Raji (cell line): ENCODE data around the gene CACNA2D3.

ENCODE experiments used
- POLR2A ChIP-seq: IDR thresholded peaks from 2 replicates; pipeline ENCODE4 v1.6.1; 2011; ENCODE audit warnings: low read depth, low read length, control low read depth; ENCODE audit not compliant: insufficient read depth

Gene CACNA2D3

DNA sequence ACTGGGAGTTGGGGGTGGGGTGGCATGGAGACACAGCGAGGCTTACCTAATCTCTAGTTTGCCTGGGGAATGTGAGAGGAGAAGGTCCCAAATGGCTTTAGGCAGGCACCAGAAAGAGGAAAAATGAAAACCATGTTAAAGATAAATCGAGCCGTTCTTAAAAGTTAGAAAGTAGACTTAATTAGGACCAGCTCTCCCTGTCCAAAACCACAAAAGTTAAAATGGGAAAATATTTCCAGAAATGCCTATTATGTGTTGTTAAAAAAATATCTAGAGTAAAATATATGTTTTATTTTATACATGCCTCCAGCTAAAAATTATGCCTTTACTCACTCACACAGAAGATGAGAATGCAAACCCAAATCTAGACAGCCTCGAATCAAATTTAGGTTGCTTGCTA is 755.4 kb downstream of the CACNA2D3 start:
- TF ChIP-seq POLR2A, result no peak

DNA sequence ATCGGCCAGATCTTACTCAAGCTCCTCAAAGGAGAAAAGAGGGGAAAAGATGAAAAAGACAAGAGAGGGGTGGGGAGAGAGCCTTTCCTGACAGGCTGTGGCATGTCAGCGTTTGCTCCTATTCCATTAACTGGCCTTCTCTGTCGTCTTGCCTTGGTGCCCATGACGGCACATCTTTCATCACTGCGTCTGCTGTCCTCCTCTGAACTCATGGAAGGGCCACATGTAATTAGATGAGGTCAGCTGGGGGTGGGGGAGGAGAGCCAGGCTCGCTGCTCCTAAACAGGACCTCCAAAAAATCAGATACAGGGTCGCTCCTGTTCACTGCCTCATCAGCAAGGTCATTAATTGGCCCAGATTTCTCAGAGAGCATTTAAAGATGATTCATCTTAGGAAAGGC is 755.8 kb downstream of the CACNA2D3 start:
- no peak for TF ChIP-seq POLR2A

DNA sequence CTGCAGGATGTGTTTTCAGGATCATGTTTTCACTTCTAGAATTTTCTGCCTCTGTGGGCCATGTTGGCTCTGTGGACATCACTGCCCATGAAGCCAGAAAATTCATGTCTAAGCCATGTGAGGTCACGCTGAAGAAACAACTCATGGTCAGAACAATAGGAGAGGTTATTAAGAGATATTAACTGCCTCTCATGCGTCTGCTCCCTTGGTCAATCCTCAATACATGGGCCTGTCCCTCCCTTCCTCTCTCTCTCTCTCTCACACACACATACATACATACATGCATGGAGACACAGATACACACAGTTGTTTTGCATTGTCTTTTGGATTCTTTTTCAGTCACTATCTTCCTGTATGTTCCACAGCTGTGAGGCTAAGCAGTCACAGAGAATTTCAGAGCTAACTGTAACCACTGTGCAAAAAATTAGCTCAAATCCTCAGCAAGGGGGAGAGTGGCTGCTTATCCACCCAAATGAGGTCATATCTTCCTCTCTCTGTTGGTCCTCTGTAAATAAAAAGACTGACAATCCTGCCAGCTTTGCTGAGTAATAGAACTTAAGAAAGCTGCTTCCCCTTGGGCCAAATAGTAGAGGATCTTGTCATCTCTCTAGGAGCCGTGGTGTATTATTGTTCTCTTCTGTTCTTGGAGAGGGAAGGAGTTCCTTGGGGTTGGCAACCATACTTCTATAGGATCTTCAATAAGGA is 759.9 kb downstream of the CACNA2D3 start:
- TF ChIP-seq POLR2A, result no peak

DNA sequence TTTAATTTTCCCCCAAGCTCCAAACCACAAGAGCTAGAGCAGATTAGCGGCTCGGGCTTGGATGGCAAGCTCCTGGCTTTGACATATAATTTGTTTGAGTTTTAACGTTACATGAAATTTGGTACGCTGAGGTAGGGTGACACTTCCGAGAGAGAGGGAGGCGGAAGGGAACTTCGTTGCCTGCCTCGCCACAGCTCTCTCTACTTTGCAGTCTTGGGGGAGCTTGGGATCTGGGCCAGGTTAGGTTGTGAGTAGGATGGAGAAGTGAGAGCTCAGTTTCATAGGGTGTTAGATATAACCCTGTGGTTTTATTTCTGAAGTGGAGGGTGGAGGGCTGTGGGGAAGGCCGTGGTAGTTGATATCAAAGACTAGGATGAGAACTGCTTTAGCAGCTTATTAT is 765.8 kb downstream of the CACNA2D3 start:
- no peak for TF ChIP-seq POLR2A

DNA sequence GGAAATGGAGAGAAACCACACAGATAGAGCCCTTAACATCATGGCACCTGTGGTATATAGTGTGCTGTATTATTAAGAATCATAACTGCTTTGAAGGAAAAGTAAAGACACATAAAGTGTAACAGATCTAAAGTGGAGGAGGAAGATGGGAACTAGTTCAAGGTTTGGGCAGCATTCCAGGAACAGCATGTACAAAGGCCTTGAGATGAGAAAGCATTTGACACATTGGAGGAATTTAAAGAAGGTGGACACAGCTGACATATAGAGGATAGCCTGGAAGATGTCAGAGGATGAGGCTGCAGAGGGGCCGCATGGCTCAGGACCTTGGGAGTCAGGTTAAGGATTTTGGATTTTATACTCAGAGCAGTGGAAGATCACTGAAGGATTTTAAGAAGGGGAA is 766.5 kb downstream of the CACNA2D3 start:
- TF ChIP-seq POLR2A, result no peak

DNA sequence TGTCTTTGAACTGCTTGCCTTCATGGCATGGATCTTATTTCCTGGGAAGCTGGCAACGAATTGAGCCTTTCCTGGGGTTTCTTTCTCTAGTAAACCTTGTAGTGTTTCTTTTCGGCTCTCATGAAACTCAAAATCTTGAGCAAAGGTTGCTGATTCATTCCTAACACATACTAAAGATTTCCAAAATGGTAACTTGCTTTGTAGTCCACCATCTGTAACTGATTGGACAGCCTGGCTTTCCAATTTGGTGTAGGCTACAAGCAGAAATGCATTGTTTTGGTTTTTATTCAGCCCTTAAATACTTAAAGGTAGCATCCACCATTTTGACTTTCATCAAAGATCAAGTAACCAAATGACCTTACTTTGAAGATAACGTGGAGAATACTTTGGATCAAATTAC is 767.4 kb downstream of the CACNA2D3 start:
- TF ChIP-seq POLR2A, result no peak

DNA sequence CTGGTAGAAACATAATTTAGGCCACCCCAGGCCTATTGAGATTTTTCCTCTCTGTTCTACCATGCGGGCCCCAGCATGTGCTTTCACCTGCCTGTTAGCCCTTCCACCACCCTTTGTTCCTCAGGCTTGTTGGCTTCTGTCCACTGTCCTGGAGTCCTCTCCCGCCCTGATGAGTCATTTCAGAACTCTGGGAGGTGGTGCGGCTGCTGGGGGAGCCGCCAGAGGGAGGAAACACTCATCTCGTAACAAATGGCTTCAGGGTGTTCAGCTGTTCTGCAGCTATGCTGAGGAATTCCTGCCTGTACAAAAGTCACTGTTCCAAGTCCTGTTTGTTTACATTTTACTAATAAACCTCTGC is 769.2 kb downstream of the CACNA2D3 start:
- TF ChIP-seq POLR2A, result no peak

DNA sequence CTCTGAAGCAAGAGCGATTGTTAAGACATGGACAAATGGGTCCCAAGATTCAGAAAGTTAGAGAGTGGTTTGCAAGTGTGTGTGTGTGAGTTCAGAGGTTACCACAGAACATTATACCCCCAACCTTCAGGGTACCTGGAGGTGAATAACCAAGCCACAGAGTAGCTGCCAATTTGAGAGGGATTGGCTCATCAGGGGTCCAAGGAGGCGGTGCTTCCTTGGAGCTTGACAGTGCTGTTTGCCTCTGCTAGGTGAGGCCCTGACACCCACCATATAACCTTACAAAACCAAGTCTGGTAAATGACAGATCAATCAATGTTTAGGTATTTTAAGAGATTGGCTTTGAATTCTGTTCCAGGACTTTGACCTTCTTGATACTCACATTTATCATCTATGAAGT is 769.8 kb downstream of the CACNA2D3 start:
- TF ChIP-seq POLR2A, result no peak

DNA sequence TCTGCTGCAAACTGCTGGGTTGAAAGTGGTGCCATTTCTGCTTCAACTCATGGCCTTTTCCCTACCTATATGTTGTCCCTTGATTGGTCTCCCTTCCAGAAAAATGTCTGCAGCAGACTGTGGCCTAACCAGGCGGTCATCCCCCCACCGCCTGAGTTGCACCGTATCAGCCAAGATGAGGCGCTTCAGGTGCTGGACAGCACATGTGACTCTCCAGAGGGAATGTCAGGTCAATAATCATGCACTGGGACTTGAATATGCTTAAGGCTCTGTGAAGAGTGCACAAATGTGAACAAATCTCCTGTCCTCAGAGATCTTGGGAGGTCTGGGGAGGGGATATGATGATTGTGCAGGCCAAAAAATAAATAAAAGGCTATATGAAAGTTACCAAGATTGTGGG is 773.3 kb downstream of the CACNA2D3 start:
- no peak for TF ChIP-seq POLR2A

DNA sequence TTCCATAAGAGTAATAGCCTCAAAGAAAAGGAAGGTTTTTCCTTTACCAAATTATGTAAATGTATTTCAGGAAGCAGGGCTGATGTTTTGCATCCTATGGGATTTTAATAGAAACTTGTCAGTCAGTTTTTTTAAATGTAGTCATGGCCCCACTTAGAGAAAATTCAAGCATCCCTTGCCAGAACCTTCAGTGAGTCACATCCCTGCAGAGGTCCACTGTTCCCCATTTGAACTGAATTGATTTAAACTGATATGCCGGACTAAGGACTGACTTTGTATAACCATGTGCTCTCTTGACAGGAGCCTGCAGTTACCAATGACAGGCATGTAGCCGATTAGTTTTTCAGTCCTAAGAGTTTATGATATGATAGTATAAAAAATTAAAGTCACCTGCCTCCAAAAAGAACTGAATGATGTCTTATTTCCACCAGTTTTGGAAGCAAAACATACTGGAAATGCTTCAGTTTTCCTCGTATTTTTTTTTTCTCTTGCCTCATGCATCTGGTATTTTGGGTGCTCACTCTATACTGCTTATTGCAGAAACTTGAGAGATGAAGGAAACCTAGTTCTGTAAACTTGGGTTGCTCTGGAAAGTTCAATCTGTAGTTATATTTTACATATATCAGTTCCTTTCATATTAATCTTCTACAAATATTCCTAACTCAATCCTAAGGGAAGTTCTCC is 774.8 kb downstream of the CACNA2D3 start:
- no peak for TF ChIP-seq POLR2A

DNA sequence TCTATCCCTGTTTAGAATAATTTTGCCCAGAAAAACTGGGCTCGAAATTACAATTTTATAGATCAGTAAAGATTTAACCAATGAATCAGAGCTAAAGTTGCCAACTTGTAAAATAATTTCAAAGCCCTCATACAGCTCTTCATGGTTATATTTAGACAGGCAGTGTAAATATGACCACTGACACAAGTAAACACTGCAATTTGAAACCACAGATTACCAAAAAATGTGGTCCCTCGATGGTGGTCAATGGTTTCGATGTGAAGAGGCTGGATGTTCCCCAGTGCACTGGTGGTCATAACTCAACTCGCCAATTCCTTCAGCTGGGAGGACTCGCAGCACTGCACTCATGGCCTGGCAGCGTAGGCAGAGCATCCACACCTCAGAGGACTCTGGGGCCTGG is 776.9 kb downstream of the CACNA2D3 start:
- TF ChIP-seq POLR2A, result no peak

DNA sequence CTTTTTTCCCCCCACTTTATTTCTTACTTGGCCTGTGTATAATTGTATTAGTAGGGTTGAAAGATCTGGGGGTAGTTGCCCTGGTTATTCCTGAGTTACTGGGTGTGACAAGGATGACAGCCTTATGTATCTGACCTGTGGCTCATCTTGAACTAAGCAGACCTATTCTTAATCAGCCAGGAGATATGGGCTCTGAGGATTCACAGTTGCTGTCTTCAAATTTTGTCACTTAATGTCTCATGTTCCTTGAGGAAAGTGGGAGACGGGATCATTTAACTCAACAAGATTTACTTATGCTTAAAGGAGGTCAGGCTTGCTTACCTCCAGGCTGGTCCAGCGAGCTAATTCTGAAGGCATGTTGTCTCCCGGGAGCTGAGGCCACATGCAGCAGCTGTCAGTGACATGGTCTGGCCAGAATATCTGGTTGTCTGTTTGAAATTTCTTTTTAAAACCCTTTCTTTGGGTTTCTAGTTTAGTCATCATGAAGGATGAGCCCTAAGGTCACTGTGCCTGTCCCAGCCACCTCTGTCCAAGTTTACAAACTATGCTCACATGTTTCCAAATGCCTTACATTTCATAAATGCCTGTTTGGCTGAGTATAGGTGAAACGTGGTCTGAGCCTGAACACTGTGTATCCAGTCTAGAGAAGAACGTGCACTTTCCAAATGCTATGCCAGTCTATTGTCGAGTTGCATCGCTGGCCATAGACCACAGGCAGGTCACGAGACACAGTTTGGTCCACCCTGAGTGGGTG is 778.7 kb downstream of the CACNA2D3 start:
- no peak for TF ChIP-seq POLR2A

DNA sequence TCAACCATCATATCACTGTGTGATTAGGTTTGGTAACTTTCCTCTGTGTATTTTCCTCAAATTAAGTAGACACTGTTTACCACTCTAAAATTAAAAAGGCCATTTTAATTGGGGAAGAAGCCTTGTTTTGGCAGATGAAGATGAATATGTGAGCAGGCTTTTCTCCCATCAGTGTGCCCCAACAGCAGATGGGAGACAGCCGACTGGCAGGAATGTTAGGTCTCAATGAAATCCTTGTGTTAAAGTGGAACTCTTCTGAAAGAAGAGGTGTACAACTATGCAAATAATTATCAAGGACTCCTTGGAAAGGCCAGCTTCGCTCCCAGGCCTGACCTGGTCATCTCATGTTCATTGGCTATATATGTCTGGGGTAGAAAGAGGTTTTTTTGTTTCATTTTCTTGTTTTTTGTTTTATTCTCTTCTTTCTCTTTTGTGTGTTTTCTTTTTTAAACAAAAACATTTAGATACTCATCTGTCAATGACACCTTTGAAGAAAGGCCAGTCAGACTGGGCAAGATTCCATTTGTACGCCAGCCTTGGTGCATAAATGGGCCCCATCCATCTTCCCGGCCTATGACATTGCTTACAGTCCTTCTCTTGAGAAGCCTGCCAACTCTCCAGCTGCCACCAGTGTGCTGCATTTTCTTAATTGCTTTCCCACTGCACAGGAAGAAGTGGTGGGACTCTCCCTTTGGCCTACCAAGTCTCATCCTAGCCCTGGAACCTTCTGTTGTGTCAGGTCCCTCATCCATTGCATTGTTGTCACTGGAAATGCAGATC is 779.7 kb downstream of the CACNA2D3 start:
- no peak for TF ChIP-seq POLR2A

DNA sequence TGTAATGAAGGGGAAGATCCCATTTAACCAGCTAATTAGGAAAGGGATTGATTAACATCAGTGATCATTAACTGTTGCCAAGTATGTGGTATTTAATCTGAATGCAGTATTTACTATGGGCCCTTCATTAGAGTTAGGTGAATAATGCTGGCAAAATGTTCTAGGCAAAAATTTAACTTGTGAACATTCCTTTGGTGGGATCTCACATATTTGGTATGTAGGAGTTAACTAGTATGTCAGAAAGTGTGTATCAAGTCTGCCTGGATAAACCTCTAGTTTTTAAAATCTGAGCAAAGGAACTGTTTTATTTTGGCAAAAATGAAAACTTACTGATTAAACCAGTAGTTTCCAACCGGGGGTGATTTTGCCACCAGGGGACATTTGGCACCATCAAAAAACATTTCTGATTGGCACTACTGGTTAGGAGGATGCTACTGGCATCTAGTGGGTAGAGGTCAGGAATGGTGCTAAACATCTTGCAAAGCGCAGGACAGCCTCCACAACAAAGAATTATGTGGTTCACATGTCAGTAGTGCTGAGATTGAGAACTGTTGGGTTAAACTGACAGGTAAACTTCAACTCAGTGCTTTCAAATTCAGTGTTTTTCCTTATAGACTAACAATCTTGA is 783.0 kb downstream of the CACNA2D3 start:
- TF ChIP-seq POLR2A, result no peak

DNA sequence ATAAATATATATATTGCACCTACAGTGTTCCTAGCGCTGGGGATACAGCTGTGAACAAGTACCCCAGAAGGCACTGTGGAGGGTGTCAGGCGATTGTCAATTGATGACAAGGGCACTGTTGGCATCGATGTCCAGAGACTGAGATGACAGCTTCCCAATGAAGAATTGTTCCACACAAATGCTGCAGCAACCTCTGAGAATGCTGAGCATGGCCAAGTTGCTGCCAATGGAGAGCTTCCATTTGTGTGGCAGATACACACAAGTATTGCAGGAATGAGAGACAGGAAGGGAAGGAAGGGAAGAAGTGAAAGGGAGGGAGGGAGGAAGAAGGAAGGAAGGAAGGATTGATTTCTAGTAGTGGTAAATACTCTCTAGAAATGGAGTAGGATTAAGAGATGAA is 783.6 kb downstream of the CACNA2D3 start:
- TF ChIP-seq POLR2A, result no peak
